ENCODE data around the gene PNLIPRP2. TPM values are rescaled to one million over a fixed set of nuclear protein-coding genes. Genes with fewer than 3 reads are reported as not detected.

PNLIPRP2 gene
- total RNA-seq, 1 experiment from 2014 or later: not detected

- Mint-ChIP-seq H3K4me1 (ENCODE audit: low read depth, unreplicated experiment) (no peaks in the 10 kb centered on the region), H3K27me3 (ENCODE audit: unreplicated experiment) (peaks cover 51% of the 10 kb centered on the region), H3K36me3 (ENCODE audit: insufficient read depth, unreplicated experiment) (no peaks in the 10 kb centered on the region), H3K9me3 (ENCODE audit: low read depth, unreplicated experiment) (peaks cover 2% of the 10 kb centered on the region), H3K27ac (ENCODE audit: unreplicated experiment) (no peak overlapping the region), H3K4me3 (ENCODE audit: low read depth, unreplicated experiment) (no peak overlapping the region)
- CTCF ChIA-PET: no interaction called here
- intact Hi-C loops (cut with micrococcal nuclease; ENCODE audit: unreplicated experiment): no loop called here
- no TSS peak for BruUV-seq (replicated peaks)
- no peak for DNase-seq
- TF ChIP-seq CTCF (IDR thresholded peaks at IDR 0.05; ENCODE audit: unreplicated experiment): no peak
These were observed 13.6 kb downstream of the PNLIPRP2 start for GRCh38 chr10:116634126-116634975.

GRCh38 chr10:116636385-116636784 is 15.6 kb downstream of the PNLIPRP2 start:
- Mint-ChIP-seq H3K9me3 (ENCODE audit: low read depth, unreplicated experiment) (peaks cover 2% of the 10 kb centered on the region), H3K27ac (ENCODE audit: unreplicated experiment) (no peak overlapping the region), H3K4me3 (ENCODE audit: low read depth, unreplicated experiment) (no peak overlapping the region), H3K36me3 (ENCODE audit: insufficient read depth, unreplicated experiment) (no peaks in the 10 kb centered on the region), H3K27me3 (ENCODE audit: unreplicated experiment) (peaks cover 32% of the 10 kb centered on the region), H3K4me1 (ENCODE audit: low read depth, unreplicated experiment) (no peaks in the 10 kb centered on the region)
- no peak for TF ChIP-seq CTCF (IDR thresholded peaks at IDR 0.05; ENCODE audit: unreplicated experiment)
- intact Hi-C loops (cut with micrococcal nuclease; ENCODE audit: unreplicated experiment): no loop called here
- CTCF ChIA-PET: no interaction called here
- DNase-seq: no peak
- BruUV-seq (replicated peaks): no TSS peak

- peaks cover 2% of the 10 kb centered on the region for H3K9me3 Mint-ChIP-seq (ENCODE audit: low read depth, unreplicated experiment)
- no peaks in the 10 kb centered on the region for H3K36me3 Mint-ChIP-seq (ENCODE audit: insufficient read depth, unreplicated experiment)
- intact Hi-C loops (cut with micrococcal nuclease; ENCODE audit: unreplicated experiment): no loop called here
- H3K4me3 Mint-ChIP-seq (ENCODE audit: low read depth, unreplicated experiment): no peak overlapping the region
- H3K27me3 Mint-ChIP-seq (ENCODE audit: unreplicated experiment): peaks cover 33% of the 10 kb centered on the region
- no TSS peak for BruUV-seq (replicated peaks)
- H3K4me1 Mint-ChIP-seq (ENCODE audit: low read depth, unreplicated experiment): no peaks in the 10 kb centered on the region
- no peak overlapping the region for H3K27ac Mint-ChIP-seq (ENCODE audit: unreplicated experiment)
- CTCF ChIA-PET: no interaction called here
- no peak for TF ChIP-seq CTCF (IDR thresholded peaks at IDR 0.05; ENCODE audit: unreplicated experiment)
- no peak for DNase-seq
These were observed 16.2 kb downstream of the PNLIPRP2 start for GRCh38 chr10:116636976-116637375.

DNA sequence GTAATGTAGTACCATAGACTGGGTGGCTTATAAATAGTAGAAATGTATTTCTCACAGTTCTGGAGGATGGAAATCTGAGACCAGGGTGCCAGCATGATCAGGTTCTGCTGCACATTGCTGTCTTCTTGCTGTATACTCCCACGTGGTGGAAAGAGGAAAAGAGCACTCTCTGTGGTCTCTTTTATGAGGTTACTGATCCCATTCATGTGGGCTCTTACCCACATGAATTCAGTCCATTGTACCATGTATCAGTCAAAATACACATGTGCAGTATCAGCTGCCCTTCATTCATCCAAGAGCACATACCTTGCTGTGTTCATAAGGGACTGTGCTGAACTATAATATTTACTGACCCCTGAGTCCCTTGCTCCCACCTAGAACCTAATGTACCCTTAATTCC is 17.1 kb downstream of the PNLIPRP2 start:
- H3K4me3 Mint-ChIP-seq (ENCODE audit: low read depth, unreplicated experiment): no peak overlapping the region
- H3K4me1 Mint-ChIP-seq (ENCODE audit: low read depth, unreplicated experiment): no peaks in the 10 kb centered on the region
- peaks cover 42% of the 10 kb centered on the region for H3K27me3 Mint-ChIP-seq (ENCODE audit: unreplicated experiment)
- TF ChIP-seq CTCF (IDR thresholded peaks at IDR 0.05; ENCODE audit: unreplicated experiment): no peak
- no peaks in the 10 kb centered on the region for H3K36me3 Mint-ChIP-seq (ENCODE audit: insufficient read depth, unreplicated experiment)
- peaks cover 2% of the 10 kb centered on the region for H3K9me3 Mint-ChIP-seq (ENCODE audit: low read depth, unreplicated experiment)
- no TSS peak for BruUV-seq (replicated peaks)
- intact Hi-C loops (cut with micrococcal nuclease; ENCODE audit: unreplicated experiment): no loop called here
- CTCF ChIA-PET: no interaction called here
- H3K27ac Mint-ChIP-seq (ENCODE audit: unreplicated experiment): no peak overlapping the region
- no peak for DNase-seq

Measured in Calu3 (cell line).